GM21576 (cell line): ENCODE results near the gene USP20.
A peak's percentile ranks its signal among the peaks of the same experiment; 100 is the strongest.

ENCODE experiments used
- ATAC-seq: cut with Tn5 transposase; IDR thresholded peaks from one replicate; pipeline ENCODE4 v1.9.1; 2021; ENCODE audit warnings: mild to moderate bottlenecking, moderate library complexity; ENCODE audit not compliant: unreplicated experiment

The USP20 gene

DNA sequence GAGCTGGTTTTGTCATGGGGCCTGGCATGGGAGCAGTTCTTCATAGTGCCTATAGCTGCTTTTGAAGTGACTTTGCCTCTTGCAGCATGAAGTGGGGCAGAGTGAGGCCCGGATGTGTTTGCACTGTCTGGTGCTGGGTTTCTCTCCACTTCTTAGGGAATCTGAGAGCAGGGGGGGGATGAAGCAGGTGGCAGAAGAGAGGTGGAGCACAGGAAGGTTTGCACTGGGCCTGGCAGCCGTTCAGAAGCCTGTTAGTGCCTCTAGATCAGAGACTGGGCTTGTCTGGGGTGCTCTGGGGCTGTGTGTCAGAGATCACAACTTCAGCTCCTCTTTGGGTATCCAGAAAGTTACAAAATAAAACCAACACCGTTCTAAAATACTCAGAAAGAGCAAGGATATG is 18.4 kb downstream of the USP20 start:
- no peak for ATAC-seq

DNA sequence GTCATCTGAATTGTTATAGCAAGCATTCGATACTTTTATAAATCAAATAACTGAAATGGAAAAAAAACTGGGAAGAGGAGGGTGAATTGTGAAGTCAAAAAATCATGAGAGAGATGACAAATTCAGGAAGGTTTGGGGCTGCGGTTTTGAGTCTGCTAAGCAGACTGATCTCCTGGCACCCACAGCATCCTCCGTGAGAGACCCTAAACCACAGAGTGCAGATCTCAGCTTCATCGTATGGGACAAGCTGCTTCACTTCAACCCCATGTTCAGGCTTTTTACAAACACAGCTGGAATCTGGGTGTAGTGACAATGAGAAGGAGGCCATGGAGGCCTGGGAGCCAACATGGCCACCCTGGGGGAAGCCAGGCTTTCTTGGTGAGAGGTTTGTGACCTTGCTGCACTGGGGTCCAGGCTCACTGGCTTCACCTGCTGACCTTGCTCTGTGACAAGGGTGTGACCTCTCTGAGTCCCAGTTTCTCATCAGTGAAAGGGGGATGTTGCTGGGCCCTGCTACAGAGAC is 19.4 kb downstream of the USP20 start:
- no peak for ATAC-seq

DNA sequence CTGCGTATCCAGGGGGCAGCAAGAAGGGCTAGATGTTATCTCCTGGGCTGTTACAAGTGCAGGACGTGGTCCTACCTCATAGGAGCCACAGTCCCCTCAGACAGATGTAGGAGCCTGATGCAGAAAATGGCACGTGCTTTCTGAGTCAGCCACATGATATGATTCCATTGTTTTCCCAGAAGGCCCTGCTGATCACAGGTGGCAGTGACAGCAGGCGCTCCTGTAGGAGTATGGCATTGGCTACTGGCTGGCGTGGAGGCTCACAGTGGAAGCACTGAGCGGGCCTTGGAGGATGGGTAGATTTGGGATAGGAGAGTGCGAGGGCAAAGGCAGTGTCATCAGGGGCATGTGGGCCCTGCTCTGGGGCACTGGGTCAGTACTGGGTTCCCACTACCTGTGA is 21.9 kb downstream of the USP20 start:
- no peak for ATAC-seq

DNA sequence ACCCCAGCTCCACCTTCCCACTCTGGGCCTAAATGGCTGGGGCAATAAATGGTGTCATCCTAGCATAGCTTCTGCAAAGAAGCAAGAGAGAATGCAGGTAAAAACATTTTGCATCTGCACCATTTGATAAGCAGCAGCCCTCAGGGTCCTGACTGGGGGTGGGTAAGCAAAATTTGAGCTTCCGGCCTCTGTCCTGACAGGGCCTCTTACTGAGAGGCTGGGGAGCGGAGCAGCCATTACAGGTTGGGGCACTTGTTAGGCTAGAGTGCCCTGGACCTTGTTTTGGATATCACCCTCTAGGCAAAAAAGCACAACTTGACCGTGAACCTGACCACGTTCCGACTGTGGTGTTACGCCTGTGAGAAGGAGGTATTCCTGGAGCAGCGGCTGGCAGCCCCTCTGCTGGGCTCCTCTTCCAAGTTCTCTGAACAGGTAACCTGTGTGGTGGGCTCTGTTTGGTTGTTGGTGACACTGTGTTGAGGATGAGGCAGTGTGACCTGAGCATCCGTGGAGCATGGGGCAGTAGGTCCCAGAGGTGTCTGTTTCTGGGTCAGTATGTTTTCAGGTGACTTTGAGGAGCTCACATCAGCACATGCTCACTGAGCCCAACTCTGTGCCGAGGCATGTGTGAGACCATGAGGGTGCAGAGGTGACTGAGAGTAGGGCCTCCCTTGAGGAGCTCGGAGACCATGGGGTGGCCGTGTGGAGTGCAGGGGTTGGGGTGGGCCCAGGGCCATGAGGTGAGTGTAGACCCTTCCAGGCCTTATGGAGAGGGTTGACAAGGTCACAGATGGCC is 23.1 kb downstream of the USP20 start:
- no peak for ATAC-seq

DNA sequence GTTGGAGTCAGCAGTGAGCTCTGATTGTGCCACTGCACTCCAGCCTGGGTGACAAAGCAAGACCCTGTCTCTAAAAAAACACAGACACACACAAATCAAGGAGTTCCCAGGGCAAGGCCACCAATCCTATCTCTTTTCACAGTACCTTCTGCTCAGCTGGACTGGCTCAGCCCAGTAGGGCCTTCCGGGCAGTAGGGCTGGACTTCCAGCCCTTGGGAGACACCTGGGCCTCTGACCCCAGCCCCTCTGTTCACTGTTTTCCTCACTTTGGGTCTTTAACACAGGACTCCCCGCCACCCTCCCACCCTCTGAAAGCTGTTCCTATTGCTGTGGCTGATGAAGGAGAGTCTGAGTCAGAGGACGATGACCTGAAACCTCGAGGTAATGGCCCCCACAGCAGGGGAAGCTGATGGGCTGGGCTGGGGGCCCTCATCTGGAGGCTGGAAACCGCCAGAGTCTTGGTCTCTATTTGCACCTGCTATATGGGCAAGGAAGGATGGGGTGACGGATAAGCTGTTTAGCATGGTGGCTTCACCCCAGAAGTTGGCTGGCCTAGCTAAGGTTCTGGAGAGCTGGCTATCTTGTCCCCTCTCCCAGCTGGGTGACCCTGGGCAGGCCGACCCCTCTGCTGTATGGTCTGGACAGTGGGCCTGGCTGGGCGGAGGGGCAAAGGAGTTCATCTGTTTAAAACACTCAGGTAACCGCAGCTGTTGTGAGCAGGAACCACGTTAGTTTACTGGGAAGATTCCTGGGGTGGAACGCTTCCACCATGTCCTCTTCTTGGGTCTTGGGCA is 25.6 kb downstream of the USP20 start:
- ATAC-seq = no peak

DNA sequence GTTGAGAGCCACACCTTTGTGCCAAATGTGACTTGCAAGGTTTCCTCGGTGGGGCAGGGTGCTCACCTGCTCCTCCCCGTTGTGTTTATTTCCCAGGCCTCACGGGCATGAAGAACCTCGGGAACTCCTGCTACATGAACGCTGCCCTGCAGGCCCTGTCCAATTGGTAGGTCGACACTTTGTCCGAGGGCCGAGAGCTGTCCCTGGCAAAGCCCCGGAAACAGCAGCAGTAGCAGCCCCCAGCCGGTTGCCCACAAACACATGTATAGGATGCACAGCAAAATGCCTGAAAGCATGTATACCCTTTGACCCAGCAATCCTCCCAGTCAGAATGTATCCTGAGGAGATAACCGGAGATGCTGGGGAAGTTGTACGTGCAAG is 26.2 kb downstream of the USP20 start:
- no peak for ATAC-seq

DNA sequence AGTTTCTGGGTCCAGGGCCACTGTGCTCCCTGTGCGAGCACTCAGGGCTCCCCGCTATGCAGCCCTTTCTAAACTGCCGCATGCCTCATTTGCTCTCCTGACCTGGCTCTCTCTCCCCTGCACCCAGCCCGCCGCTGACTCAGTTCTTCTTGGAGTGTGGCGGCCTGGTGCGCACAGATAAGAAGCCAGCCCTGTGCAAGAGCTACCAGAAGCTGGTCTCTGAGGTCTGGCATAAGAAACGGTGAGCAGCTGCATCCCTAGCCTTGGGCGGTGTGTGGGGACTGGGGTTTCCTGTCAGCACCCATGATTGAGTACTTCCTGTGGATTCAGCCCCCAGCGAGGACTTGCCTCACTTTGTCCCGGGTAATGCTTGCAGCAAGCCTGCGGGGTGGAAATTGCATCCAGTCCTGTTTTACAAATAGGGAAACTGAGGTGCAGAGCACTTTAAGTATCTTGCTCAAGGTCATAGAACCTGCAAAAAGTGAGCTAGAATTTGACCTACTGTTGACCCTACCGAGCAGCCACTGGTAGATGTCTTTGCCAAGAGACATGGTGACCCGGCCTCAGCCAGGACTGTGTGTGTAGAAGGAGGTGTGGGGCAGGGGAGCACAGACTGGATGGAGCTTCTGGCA is 27.9 kb downstream of the USP20 start:
- peak; percentile 46 for ATAC-seq

DNA sequence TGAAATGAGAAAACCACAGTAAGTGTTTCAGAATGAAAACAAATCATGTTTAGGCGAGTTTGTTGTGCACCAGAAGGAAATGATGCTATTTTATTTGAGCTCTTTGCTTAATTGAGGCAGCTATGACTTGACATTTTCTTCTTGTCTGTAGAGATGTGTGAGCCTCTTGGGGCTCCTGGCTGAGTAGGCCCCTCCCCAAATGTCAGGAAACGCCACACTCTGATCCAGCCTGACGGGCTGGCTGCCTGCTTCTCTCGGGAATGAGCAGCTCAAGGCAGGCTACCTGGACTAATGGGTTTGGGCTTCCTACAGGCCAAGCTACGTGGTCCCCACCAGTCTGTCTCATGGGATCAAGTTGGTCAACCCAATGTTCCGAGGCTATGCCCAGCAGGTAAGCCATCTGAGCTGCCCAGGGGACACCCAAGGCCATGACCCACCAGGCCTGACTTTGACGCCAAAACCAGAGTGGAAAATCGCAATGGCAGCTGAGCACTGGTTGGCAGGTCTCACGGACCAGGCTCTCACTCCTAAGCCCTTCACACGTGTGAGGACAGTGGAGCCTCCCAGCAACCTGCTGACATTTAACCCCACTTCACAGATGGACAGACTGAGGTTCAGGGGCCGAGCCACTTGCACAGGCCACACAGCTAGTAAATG is 29.9 kb downstream of the USP20 start:
- ATAC-seq = no peak

DNA sequence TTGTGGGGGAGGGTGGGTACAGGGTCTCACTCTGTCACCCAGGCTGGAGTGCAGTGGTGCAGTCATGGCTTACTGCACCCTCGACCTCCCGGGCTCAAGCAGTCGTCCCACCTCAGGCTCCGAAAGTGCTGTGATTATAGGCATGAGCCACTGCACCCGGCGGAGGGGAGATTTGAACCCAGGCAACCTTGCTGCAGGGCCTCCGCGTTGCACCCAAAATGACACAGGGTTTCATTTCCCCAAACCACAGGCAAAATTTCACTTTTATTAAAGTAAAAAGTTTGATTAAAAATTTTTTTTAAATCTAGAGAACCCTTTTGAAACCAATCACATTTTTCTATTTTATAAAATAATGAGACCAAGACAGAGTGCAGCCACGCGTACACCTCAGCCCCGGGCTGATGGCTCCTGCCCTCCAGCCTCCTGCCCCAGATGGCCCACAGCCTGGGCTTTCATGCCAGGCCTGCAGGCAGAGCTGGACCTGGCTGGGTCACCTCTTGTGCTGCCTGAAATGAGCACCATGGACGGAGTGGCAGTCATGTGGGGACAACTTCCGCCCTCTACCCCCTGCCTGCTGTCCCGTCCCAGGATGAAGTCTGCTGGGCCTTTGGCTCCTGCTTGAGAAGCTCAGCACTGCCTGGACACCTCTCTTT is 30.5 kb downstream of the USP20 start:
- no peak for ATAC-seq

DNA sequence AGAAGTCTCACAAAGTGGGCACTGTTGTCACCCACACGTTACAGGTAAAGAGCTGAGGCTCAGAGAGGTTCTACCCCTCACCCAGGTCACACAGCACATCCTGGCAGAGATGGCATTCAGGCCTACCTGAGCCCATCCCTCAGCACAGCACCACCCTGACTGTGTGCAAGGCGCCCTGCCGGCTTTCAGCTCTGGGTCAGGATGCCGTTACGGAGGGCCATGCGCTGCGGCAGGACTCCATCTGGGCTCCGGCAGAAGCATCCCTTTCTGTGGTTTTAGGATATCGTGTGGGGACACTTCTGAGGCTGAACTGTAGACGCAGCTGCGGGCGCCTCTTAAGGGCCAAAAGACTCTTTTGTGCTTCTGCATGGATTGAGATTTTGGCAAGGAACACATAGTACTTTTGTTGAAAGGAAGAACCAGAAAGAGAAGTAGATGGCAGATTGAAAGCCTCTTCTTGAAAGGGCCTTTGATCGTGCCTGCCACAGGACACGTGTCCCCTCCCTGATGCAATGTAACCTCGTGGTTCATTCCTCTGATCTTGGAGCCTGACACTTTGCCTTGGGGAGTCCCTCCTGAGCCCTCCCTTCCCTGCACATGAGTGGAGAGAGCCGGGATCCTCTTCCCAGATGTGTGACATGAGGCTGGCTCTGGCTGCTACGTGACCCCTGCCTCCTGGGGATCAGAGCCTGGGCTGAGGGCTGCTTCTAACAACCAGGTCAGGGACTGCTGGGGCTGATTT is 31.3 kb downstream of the USP20 start:
- no peak for ATAC-seq

DNA sequence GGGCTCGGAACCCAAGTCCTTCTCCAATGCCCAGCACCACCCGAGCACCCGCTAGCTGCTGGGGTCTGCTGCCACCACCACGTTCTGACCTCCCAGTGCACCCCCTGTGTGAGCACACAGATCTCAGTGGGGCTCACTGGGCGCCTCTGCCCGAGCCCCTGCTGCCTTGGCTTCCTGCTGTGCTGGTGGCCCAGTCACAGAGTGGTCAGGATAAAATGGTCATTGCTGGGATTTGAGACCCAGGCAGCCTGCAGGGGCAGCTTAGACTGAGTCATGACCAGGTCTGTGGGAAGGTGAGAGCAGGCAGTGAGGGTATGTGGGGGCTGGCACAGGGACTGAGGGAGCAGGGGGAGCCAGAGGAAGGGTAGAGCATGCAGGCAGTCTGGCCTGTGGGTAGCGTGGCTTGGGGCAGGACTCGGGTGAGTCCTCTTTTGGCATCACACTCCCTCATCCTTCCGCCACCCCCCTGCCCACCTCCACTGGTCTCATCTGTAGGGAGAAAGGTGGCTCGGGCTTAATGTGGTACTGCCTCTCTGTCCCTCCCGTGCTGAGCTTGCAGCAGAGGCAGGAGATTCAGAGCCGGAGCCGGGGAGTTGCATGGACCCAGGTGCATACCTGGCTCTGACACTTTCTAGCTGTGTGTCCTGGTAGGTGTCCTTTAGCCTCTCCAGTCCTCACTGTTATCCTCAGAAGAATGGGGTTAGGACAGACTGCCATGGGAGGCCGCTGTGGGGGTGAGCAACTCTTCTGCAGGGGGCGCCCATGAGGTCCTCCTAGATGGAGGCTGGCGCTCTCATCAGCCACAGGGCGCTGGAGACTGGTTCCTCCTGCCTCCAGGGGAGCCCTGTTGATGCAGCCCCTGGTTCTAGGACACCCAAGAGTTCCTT is 32.1 kb downstream of the USP20 start:
- no peak for ATAC-seq

DNA sequence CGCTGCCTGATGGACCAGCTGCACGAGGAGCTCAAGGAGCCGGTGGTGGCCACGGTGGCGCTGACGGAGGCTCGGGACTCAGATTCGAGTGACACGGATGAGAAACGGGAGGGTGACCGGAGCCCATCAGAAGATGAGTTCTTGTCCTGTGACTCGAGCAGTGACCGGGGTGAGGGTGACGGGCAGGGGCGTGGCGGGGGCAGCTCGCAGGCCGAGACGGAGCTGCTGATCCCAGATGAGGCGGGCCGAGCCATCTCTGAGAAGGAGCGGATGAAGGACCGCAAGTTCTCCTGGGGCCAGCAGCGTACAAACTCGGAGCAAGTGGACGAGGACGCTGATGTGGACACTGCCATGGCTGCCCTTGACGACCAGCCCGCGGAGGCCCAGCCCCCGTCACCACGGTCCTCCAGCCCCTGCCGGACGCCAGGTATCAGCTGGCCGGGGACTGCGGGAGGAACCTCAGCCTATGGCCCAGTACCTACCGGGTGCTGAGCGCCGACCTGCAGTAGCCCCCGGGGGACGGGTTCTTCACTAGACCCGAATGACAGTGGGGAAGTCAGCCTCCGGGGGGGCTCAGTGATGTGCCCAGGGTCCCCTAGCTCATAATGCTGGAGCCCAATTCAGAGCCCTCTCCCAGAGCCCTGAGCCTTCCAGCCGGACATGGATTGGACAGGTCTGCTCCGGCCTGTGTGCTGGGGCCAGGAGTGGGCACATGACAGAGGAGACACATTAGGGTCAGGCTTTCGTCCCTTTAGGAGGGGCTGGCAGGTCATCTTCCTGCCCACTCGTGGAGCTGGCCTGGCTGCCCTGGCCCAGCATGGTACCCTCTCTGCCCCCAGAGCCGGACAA is 33.0 kb downstream of the USP20 start:
- ATAC-seq = no peak

DNA sequence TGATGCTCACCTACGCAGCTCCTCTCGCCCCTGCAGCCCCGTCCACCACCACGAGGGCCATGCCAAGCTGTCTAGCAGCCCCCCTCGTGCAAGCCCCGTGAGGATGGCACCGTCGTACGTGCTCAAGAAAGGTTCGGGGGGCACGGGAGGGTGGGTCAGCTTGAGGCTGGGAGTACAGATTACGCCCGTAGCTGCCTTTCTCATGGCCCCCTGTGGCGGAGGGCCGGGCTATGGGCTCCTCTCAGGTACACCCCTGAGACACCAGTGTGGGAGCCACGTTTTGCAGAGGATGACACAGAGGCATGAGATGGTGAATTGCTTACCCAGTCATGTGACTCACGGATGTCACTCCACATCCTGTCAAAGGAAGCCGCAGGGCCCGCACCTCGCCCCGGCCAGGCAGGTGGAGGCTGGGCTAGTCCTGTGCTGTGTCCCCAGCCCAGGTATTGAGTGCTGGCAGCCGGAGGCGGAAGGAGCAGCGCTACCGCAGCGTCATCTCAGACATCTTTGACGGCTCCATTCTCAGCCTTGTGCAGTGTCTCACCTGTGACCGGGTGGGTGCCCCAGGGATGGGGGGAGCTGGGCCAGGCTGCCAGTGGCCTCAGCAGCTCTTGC is 33.7 kb downstream of the USP20 start:
- ATAC-seq = no peak

DNA sequence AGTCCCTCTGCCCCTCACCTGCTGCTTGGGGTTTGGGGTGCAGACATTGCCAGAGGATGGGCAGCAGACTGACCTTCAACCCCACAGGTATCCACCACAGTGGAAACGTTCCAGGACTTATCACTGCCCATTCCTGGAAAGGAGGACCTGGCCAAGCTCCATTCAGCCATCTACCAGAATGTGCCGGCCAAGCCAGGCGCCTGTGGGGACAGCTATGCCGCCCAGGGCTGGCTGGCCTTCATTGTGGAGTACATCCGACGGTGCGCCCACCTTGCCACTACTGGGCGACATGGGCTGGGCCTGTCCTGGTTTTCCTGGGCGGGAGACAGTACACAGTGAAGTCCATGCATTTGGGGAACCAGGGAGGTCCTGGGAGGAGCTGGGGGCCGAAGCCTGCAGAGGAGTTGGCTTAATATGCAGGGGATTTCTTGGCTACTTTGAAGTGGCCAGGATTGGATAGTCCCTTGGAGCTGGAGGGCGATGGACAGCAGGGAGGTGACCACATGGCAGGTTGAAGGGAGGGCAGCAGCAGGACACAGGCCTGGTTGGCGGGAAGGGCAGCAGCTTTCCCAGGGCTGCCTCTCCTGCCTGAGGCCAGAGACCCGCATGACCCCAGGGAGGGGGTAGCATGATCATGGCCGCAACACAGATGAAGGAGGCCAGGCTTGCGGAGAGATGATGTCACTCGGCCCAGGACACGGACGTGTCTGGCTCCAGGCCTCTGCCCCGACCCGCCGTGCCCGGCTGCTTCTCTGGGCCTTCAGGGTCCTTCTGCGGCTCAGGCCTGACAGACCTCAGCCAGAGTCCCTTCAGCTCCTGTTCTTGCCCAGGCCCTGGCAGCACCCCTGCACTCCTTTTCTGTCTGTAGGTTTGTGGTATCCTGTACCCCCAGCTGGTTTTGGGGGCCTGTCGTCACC is 34.6 kb downstream of the USP20 start:
- no peak for ATAC-seq

DNA sequence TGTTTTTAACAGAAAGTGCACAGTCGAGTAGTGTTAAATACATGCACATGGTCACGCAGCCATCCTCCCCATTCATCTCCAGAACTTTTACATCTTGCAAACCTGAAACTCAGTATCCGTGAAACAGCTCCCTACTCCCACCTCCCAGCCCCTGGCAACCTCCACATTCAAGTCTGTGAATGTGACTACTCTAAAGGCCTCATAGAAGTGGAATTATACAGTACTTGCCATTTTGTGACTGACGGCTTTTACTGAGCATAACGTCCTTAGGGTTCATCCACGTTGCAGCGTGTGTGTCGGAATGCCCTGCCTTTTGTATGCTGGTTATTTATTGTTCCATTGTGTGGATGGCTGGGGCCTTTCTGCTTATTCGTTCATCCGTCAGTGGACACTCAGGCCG is 35.8 kb downstream of the USP20 start:
- ATAC-seq = no peak

DNA sequence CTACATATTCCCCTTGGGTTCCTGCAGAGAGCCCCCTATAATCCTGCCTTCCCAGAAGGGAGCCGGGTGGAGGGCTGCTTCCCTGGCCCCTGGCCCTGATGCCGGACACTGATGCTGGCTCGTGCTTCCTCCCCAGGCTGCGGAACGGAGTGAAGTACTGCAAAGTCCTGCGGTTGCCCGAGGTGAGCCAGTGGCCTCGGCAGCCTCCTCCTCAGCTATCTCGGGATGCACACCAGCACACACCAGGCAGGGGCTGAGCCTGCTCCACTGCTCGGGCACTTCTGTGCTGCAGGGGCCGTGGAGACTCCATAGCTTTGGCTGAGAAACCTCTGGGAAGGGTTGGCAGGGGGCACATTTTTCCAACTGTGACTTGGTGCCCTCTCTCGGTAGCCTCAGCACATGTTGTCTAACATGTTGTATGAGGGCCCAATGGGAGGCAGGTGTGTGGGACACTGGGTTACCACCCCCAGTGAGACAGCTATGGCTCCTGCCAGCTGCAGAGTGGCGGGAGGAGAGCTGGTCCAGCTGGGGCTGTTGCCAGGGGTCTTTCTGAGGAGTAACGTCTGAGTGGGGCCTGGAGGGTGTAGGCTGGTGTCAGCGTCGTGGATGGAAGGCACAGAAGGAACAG is 38.4 kb downstream of the USP20 start:
- ATAC-seq = no peak
